ENCODE measurements around the gene ZNF333.
"Not testable (repeated sequence)": the region's sequence is repeated elsewhere in the genome, so short reads cannot be mapped to it uniquely, and the experiment has no call there.

Gene ZNF333

DNA sequence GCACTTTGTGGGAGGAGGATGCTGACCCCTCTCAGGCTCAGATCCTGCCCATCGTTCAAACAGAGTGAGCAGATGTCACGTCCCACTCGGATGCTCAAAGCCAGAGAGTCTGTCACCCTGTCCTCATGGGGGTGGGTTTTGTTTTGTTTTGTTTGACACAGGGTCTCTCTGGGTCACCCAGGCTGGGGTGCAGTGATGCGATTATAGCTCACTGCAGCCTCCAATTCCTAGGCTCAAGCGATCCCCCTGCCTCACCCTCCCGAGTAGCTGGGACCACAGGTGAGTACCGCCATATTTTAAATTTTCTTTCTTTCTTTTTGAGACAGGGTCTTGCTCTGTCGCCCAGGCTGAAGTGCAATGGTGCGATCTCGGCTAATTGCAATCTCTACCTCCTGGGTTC lies 84.5 kb downstream of the ZNF333 start:
- H3K4me3 ChIP-seq (ENCODE audit: low read length), result no peak overlapping the region
- TF ChIP-seq, protein P1, sequence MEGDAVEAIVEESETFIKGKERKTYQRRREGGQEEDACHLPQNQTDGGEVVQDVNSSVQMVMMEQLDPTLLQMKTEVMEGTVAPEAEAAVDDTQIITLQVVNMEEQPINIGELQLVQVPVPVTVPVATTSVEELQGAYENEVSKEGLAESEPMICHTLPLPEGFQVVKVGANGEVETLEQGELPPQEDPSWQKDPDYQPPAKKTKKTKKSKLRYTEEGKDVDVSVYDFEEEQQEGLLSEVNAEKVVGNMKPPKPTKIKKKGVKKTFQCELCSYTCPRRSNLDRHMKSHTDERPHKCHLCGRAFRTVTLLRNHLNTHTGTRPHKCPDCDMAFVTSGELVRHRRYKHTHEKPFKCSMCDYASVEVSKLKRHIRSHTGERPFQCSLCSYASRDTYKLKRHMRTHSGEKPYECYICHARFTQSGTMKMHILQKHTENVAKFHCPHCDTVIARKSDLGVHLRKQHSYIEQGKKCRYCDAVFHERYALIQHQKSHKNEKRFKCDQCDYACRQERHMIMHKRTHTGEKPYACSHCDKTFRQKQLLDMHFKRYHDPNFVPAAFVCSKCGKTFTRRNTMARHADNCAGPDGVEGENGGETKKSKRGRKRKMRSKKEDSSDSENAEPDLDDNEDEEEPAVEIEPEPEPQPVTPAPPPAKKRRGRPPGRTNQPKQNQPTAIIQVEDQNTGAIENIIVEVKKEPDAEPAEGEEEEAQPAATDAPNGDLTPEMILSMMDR (conservative IDR thresholded peaks at IDR 0.05; ENCODE audit: low read length), result no peak

DNA sequence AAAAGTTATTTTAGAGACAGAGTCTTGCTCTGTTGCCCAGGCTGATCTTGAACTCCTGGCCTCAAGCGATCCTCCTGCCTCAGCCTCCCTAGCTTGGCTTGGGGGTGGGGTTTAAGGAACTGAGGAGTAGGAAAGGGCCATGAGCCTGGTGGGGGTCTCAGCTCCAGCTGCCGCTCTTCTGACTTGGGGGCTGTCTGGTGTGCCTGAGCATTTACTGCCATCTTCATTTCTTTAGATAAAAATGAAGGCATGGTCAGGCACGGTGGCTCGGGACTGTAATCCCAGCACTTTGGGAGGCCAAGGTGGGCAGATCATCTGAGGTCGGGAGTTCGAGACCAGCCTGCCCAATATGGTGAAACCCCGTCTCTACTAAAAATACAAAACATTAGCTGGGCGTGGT lies 85.5 kb downstream of the ZNF333 start:
- H3K4me3 ChIP-seq (ENCODE audit: low read length); DNase-seq (ENCODE audit: low read depth): not testable (repeated sequence)

More for the DNA sequence above, 84.5 kb downstream of the ZNF333 start:
- DNase-seq (ENCODE audit: low read depth), result no peak

DNA sequence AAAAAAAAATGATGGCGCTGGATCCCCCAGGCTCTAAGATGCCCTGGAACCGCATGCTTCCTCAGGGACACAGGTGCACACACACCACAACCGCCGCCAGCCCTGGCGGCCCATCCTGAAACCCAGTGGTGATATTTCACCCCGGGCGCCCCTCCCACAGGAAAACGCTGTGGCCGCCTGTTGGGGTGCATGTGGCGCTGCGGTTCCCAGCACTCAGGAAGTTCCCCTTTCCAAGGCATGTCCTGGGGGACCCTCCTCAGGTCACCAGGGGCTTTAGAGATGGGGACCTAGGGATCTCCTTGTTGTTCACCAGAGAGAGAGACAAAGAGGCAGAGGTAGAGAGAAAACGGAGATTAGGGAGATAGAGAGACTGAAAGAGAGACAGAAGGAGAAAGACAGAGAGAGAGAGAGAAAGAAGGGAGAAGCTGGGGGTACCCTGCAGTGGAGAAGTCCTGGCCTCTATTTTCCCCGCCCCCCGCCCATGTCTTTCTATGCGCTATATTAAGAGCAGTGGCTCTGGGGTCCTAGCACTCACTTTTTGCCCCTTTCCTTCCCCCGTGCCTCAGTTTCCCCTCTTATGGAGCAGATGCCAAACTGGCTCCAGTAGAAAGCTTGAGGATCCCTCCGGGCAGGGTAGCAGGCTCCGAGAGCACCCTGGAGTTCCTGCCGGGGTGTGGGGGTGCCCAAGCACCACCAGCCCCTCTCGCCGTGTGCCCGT lies 86.2 kb downstream of the ZNF333 start:
- no peak overlapping the region for H3K4me3 ChIP-seq (ENCODE audit: low read length)
- TF ChIP-seq, protein P1 (conservative IDR thresholded peaks at IDR 0.05; ENCODE audit: low read length), result no peak

DNA sequence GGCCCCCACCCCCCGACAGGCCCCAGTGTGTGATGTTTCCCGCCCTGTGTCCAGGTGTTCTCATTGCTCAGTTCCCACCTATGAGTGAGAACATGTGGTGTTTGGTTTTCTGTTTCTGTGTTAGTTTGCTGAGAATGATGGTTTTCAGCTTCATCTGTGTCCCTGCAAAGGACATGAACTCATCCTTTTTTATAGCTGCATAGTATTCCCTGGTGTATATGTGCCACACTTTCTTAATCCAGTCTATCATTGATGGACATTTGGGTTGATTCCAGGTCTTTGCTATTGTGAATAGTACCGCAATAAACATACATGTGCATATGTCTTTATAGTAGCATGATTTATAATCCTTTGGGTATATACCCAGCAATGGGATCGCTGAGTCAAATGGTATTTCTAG lies 87.8 kb downstream of the ZNF333 start:
- DNase-seq (ENCODE audit: low read depth); H3K4me3 ChIP-seq (ENCODE audit: low read length): not testable (repeated sequence)

More for the DNA sequence above, 86.2 kb downstream of the ZNF333 start:
- DNase-seq (ENCODE audit: low read depth), result no peak

DNA sequence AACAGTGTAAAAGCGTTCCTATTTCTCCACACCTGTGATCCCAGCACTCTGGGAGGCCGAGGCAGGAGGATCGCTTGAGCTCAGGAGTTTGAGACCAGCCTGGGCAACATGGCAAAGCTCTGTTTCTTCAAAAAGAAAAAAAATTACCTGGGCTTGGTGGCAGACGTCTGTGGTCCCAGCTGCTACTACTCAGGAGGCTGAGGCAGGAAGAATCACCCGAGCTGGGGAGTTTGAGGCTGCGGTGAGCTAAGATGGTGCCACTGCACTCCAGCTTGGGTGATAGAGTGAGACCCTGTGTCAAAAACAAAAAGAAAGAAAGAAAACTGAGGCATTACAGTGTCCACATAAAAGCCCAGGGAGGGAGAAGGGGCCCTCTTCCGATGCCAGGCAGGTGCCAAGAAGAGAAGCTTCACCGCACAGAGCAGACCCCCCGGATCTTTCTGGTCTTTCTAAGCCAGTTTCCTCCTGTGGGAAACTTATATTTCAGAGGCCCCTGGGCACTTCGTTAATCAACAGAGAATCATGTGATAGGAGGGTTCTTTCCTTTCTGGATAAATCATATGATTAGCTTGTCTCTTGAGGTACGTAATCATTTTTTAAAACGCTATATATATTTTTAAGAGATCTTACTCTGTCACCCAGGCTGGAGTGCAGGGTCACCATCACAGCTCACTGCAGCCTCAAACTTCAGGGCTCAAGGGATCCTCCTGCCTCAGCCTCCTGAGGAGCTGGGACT lies 88.4 kb downstream of the ZNF333 start, which contains the start of gene ADGRE2:
TSS of gene ADGRE2 (minus strand) at position 451 of the 736 bp plus-strand sequence. CDS start 1,804 bp downstream, outside the sequence.
- DNase-seq (ENCODE audit: low read depth); H3K4me3 ChIP-seq (ENCODE audit: low read length): not testable (repeated sequence)

DNA sequence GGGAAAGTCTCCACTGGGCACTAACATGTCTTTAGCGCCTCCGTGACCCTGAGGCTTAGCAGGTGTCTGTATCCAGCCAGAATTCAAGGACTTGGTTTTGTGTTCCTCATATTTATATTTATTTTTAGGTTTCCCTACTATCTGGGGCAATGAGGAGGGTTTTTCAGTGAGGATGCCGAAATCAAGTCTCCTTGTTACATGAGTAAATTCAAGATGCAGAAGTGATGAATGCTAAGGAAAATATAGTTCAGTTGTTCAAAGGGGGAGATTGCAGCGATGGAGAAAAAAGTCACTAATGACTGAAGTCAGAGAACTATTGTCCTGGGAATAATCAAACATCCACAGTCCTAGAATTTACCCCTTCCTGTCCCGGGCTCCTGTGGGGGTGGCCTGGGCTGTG lies 89.3 kb downstream of the ZNF333 start:
- TF ChIP-seq, protein P1 (conservative IDR thresholded peaks at IDR 0.05; ENCODE audit: low read length), result no peak
- no peak for DNase-seq (ENCODE audit: low read depth)
- no peak overlapping the region for H3K4me3 ChIP-seq (ENCODE audit: low read length)

DNA sequence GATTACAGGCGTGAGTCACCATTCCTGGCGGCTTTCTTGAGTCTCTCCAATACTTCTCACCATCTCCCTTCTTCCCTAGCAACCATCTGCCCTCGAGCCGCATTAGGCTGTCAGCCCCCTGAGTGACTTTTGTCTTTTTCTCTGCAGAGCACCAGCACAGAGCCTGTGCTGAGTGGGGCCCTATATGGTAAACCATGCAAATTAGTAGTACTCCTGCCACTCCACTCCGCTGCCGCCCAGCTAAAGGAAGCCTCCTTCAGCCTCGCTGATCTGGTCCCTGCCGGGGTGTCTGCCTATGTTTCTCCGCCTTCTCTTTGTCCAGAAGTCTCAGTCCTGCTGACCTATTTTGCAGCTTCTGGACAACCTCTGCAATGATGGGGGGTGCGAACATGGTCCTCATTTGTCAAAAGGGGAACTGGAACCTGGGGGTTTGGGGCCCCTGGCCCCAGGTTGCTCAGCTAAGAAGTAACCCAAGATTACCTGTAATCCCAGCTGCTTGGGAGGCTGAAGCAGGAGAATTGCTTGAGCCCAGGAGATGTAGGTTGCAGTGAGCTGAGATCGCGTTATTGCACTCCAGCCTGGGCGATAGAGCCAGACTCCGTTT lies 90.9 kb downstream of the ZNF333 start:
- not testable (repeated sequence) for DNase-seq (ENCODE audit: low read depth); H3K4me3 ChIP-seq (ENCODE audit: low read length)

DNA sequence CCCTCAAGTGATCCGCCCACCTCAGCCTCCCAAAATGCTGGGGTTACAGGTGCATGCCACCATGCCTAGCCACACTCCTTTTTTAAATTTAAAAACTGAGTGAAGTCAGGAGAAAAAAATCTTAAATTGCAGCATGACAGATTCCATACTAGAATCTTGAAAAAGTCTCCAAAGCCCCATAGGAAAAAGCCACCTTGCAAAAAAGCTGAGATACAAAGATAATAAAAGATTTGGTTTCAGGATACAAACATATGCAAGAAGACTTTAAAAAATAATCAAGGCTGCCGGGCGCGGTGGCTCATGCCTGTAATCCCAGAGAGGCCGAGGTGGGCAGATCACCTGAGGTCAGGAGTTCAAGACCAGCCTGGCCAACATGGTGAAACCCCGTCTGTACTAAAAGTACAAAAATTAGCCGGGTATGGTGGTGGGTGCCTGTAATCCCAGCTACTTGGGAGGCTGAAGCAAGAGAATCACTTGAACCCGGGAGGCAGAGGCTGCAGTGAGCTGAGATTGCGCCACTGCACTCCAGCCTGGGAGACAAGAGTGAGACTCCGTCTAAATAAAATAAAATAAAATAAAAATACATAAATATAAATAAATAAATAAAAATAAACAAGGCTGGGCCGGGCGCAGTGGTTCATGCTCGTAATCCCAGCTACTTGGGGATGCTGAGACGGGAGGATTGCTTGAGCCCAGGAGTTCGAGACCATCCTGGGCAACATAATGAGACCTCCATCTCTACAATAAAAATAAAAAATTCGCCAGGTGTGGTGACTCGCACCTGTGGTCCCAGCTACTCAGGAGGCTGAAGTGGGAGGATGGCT lies 92.1 kb downstream of the ZNF333 start:
- DNase-seq (ENCODE audit: low read depth); H3K4me3 ChIP-seq (ENCODE audit: low read length): not testable (repeated sequence)

DNA sequence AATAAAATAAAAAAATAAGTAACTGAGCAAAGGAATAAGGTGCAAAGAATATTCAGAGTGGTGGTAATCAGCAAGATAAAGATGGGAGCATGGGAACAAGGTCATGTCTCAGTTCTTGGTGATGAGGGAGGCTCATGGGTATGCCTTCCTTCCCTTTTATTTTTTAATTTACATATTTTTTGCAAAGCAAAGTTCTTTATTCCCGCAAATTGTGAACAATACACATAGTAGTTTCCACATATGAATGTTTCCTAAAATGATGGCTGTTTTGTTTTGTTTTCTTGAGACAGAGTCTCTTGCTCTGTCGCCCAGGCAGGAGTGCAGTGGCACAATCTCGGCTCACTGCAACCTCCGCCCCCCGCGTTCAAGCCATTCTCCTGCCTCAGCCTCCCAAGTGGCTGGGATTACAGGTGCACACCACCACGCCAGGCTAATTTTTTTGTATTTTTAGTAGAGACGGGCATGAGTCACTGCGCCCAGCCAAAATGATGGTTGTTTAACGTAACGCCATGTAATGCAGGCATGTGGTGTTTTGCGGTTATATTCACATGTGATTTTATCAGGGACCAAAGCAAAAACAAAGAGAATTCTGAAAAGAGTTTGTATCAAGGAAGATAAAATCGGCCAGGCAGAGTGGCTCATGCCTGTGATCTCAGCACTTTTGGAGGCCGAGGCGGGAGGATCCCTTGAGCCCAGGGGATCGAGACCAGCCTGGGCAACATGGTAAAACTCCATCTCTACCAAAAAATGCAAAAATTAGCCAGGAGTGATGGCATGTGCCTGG lies 93.0 kb downstream of the ZNF333 start:
- no peak for DNase-seq (ENCODE audit: low read depth)
- TF ChIP-seq, protein P1 (conservative IDR thresholded peaks at IDR 0.05; ENCODE audit: low read length), result no peak
- H3K4me3 ChIP-seq (ENCODE audit: low read length), result no peak overlapping the region

Measured in AG10803 (cell line).